Activated naive CD4-positive, alpha-beta T cell treated with anti-CD3 and anti-CD28 coated beads, Interleukin-2, amount 50 U/mL, for 72 hours (primary cell): Measurements from ENCODE around the gene PROSER2. TPM values are rescaled to one million over a fixed set of nuclear protein-coding genes. Genes with fewer than 3 reads are reported as not detected.

ENCODE experiments used
- ATAC-seq, 2 donors: fragments of 150-1000 bp; cut with Tn5 transposase; 2 replicates each; pipeline ENCODE4 v1.10.0; 2021; ENCODE audit warnings: mild to moderate bottlenecking in 2 of 2, moderate library complexity in 2 of 2
- DNase-seq, 2 donors: peaks; one replicate each; pipeline ENCODE4 v3.0.0; 2021 to 2022; ENCODE audit warnings: low spot score in 2 of 2
- H3K27ac Mint-ChIP-seq, 2 donors: one replicate each; pipeline ENCODE4 v1.8.0; 2022; ENCODE audit warnings: mild to moderate bottlenecking in 2 of 2, mixed read lengths in 2 of 2
- H3K36me3 Mint-ChIP-seq, 2 donors: one replicate each; pipeline ENCODE4 v1.8.0; 2022; ENCODE audit warnings: mixed read lengths in 2 of 2
- H3K9me3 Mint-ChIP-seq, 2 donors: one replicate each; pipeline ENCODE4 v1.8.0; 2022; ENCODE audit warnings: mixed read lengths in 2 of 2
- total RNA-seq, 2 donors: library from RNA; stranded (reverse); gene quantifications; one replicate each; pipeline ENCODE4 v1.2.3, GENCODE V29; 2022

PROSER2 gene
- 1 to 10 TPM in 1 of 2 donors, under 1 TPM in 1; 0.55 to 1.2 TPM for total RNA-seq

GRCh38 chr10:11823122-11823988, at the start of gene PROSER2:
Gene PROSER2, plus strand, starts transcription at chr10:11823356. Its CDS starts 28,722 bp downstream, at chr10:11852078.
- ATAC-seq (peak; percentile 88 to 91), DNase-seq (peak in 1 of 2 donors; percentile 56)
- H3K9me3 Mint-ChIP-seq: no peaks in the 10 kb centered on the region
- no peak within 1 kb of the TSS for H3K27ac Mint-ChIP-seq
- H3K36me3 Mint-ChIP-seq: no peaks in the 10 kb centered on the region

GRCh38 chr10:11773761-11774441, 49.3 kb upstream of the PROSER2 start:
- ATAC-seq (no peak), DNase-seq (no peak)
- Mint-ChIP-seq H3K36me3 (no peaks in the 10 kb centered on the region), H3K27ac (no peak overlapping the region), H3K9me3 (no peaks in the 10 kb centered on the region)

- no peak overlapping the region for H3K27ac Mint-ChIP-seq
- H3K36me3 Mint-ChIP-seq: no peaks in the 10 kb centered on the region
- DNase-seq (no peak), ATAC-seq (no peak)
- H3K9me3 Mint-ChIP-seq: no peaks in the 10 kb centered on the region
Observed at GRCh38 chr10:11775412-11775811, 47.7 kb upstream of the PROSER2 start.

GRCh38 chr10:11776080-11776479, 47.1 kb upstream of the PROSER2 start:
- DNase-seq (no peak), ATAC-seq (no peak)
- no peaks in the 10 kb centered on the region for H3K36me3 Mint-ChIP-seq
- no peaks in the 10 kb centered on the region for H3K9me3 Mint-ChIP-seq
- H3K27ac Mint-ChIP-seq: no peak overlapping the region

- Mint-ChIP-seq H3K27ac (no peak overlapping the region), H3K36me3 (no peaks in the 10 kb centered on the region), H3K9me3 (no peaks in the 10 kb centered on the region)
- no peak for ATAC-seq
- no peak for DNase-seq
Observed at GRCh38 chr10:11781114-11781513, 42.0 kb upstream of the PROSER2 start.

- Mint-ChIP-seq H3K27ac (no peak overlapping the region), H3K9me3 (no peaks in the 10 kb centered on the region), H3K36me3 (no peaks in the 10 kb centered on the region)
- DNase-seq (peak in 1 of 2 donors; percentile 38), ATAC-seq (peak; percentile 28 to 71)
Observed at GRCh38 chr10:11782793-11783557, 40.2 kb upstream of the PROSER2 start.

GRCh38 chr10:11783558-11783865, 39.6 kb upstream of the PROSER2 start:
- ATAC-seq (no peak), DNase-seq (no peak)
- Mint-ChIP-seq H3K27ac (no peak overlapping the region), H3K36me3 (no peaks in the 10 kb centered on the region), H3K9me3 (no peaks in the 10 kb centered on the region)

- ATAC-seq (no peak), DNase-seq (no peak)
- no peaks in the 10 kb centered on the region for H3K36me3 Mint-ChIP-seq
- no peaks in the 10 kb centered on the region for H3K9me3 Mint-ChIP-seq
- no peak overlapping the region for H3K27ac Mint-ChIP-seq
Observed at GRCh38 chr10:11787374-11787773, 35.8 kb upstream of the PROSER2 start.

GRCh38 chr10:11787846-11788245, 35.3 kb upstream of the PROSER2 start:
- no peak for ATAC-seq

GRCh38 chr10:11789306-11789705, 33.9 kb upstream of the PROSER2 start:
- Mint-ChIP-seq H3K36me3 (no peaks in the 10 kb centered on the region), H3K9me3 (no peaks in the 10 kb centered on the region), H3K27ac (no peak overlapping the region)
- DNase-seq (no peak), ATAC-seq (no peak)

More at GRCh38 chr10:11787846-11788245, 35.3 kb upstream of the PROSER2 start:
- no peak for DNase-seq
- H3K27ac Mint-ChIP-seq: no peak overlapping the region
- H3K9me3 Mint-ChIP-seq: no peaks in the 10 kb centered on the region
- H3K36me3 Mint-ChIP-seq: no peaks in the 10 kb centered on the region

- ATAC-seq (no peak), DNase-seq (no peak)
- H3K9me3 Mint-ChIP-seq: no peaks in the 10 kb centered on the region
- H3K36me3 Mint-ChIP-seq: no peaks in the 10 kb centered on the region
- H3K27ac Mint-ChIP-seq: no peak overlapping the region
Observed at GRCh38 chr10:11789956-11790355, 33.2 kb upstream of the PROSER2 start.

GRCh38 chr10:11793762-11794479, 29.2 kb upstream of the PROSER2 start:
- no peak for DNase-seq
- peaks cover 0 to 4% of the 10 kb centered on the region in 2 donors for H3K9me3 Mint-ChIP-seq
- no peak for ATAC-seq
- H3K36me3 Mint-ChIP-seq: no peaks in the 10 kb centered on the region
- peak overlapping the region in 1 of 2 donors; percentile 77 for H3K27ac Mint-ChIP-seq

- no peak for ATAC-seq
- DNase-seq: no peak
Observed at GRCh38 chr10:11794566-11794965, 28.6 kb upstream of the PROSER2 start.

GRCh38 chr10:11795101-11795920, 27.8 kb upstream of the PROSER2 start:
- no peak for DNase-seq
- no peaks in the 10 kb centered on the region for H3K36me3 Mint-ChIP-seq
- H3K9me3 Mint-ChIP-seq: peaks cover 0 to 4% of the 10 kb centered on the region in 2 donors
- H3K27ac Mint-ChIP-seq: no peak overlapping the region
- no peak for ATAC-seq

More at GRCh38 chr10:11794566-11794965, 28.6 kb upstream of the PROSER2 start:
- Mint-ChIP-seq H3K36me3 (no peaks in the 10 kb centered on the region), H3K27ac (no peak overlapping the region), H3K9me3 (peaks cover 0 to 4% of the 10 kb centered on the region in 2 donors)

GRCh38 chr10:11796474-11796873, 26.7 kb upstream of the PROSER2 start:
- H3K36me3 Mint-ChIP-seq: no peaks in the 10 kb centered on the region
- H3K9me3 Mint-ChIP-seq: peaks cover 0 to 4% of the 10 kb centered on the region in 2 donors
- no peak overlapping the region for H3K27ac Mint-ChIP-seq
- DNase-seq (no peak), ATAC-seq (no peak)

- H3K27ac Mint-ChIP-seq: no peak overlapping the region
- H3K36me3 Mint-ChIP-seq: no peaks in the 10 kb centered on the region
- ATAC-seq (no peak), DNase-seq (no peak)
- H3K9me3 Mint-ChIP-seq: peaks cover 0 to 4% of the 10 kb centered on the region in 2 donors
Observed at GRCh38 chr10:11797281-11797680, 25.9 kb upstream of the PROSER2 start.
